HepG2 (cell line): ENCODE measurements around the gene P2RY6. TPM values are rescaled to one million over a fixed set of nuclear protein-coding genes. Genes with fewer than 3 reads are reported as not detected.
A peak's percentile ranks its signal among the peaks of the same experiment; 100 is the strongest.

ENCODE experiments used
- ETV6 ChIP-seq: sonication (generic); formaldehyde crosslinking; conservative IDR thresholded peaks from 2 replicates; pipeline ENCODE4 v1.4.0; 2020; ENCODE audit warnings: missing genetic modification reagents
- FOXK1 ChIP-seq: sonication (generic); formaldehyde crosslinking; IDR thresholded peaks from 2 replicates; pipeline ENCODE4 v1.4.0; 2020; ENCODE audit warnings: low read depth, missing genetic modification reagents, borderline replicate concordance
- GATAD1 ChIP-seq: IDR thresholded peaks from 2 replicates; pipeline ENCODE4 v1.6.1; 2016; ENCODE audit warnings: missing genetic modification reagents, missing compliant biosample characterization
- KDM1A ChIP-seq: IDR thresholded peaks from 2 replicates; pipeline ENCODE4 v1.6.1; 2016; ENCODE audit warnings: missing compliant biosample characterization
- KDM5B ChIP-seq: sonication (generic); formaldehyde crosslinking; IDR thresholded peaks from 2 replicates; pipeline ENCODE4 v1.4.0; 2020; ENCODE audit warnings: missing genetic modification reagents, mild to moderate bottlenecking, borderline replicate concordance
- MATR3 ChIP-seq: sonication (generic); formaldehyde crosslinking; IDR thresholded peaks from 2 replicates; pipeline ENCODE4 v1.4.0; 2020; ENCODE audit warnings: missing genetic modification reagents
- MBD4 ChIP-seq: IDR thresholded peaks from 2 replicates; pipeline ENCODE4 v1.6.1; 2012; ENCODE audit warnings: low read length, inconsistent platforms, borderline replicate concordance
- NCOR1 ChIP-seq: fragments of 200-600 bp; sonication (generic); IDR thresholded peaks from 2 replicates; pipeline ENCODE4 v1.7.0; 2017; ENCODE audit warnings: antibody characterized with exemption, low read length, borderline replicate concordance
- POGZ ChIP-seq: sonication (generic); formaldehyde crosslinking; IDR thresholded peaks from 2 replicates; pipeline ENCODE4 v1.4.0; 2020; ENCODE audit warnings: mild to moderate bottlenecking, missing genetic modification reagents
- RBFOX2 ChIP-seq: fragments of 200-400 bp; formaldehyde crosslinking; IDR thresholded peaks from 2 replicates; pipeline ENCODE4 v1.6.1; 2017; ENCODE audit warnings: low read depth, mild to moderate bottlenecking, low read length
- RFX5 ChIP-seq: IDR thresholded peaks from 2 replicates; pipeline ENCODE4 v1.6.1; 2011; ENCODE audit warnings: low read depth, low read length, improper control_type of control experiment
- ZNF546 ChIP-seq: sonication (generic); formaldehyde crosslinking; conservative IDR thresholded peaks from 2 replicates; pipeline ENCODE4 v1.8.1; 2023; ENCODE audit warnings: mild to moderate bottlenecking, missing genetic modification reagents
- ZNF768 ChIP-seq: sonication (generic); formaldehyde crosslinking; IDR thresholded peaks from 2 replicates; pipeline ENCODE4 v1.4.0; 2020; ENCODE audit warnings: missing genetic modification reagents
- polyA plus RNA-seq, 8 experiments: library from polyadenylated mRNA; depleted of rRNA in 3 of 8; stranded (reverse) in 7 of 8; unstranded in 1 of 8; fragments of >200 nt; fragmentation: Illumina TruSeq in 4 of 8; extraction: Trizol in 4 of 8; gene quantifications; 2 replicates each; pipeline versions ENCODE4 v1.2.1 to v1.2.3, GENCODE V29; 2011 to 2016; ENCODE audit warnings: low read depth in 4 of 8, missing spikeins in 1 of 8, mixed read lengths in 1 of 8; ENCODE audit not compliant: insufficient read depth in 1 of 8
- total RNA-seq, 5 experiments: library from RNA; depleted of rRNA; stranded (reverse); fragments of >200 nt; fragmentation: Illumina TruSeq; extraction: Trizol; gene quantifications; 2 replicates each; pipeline ENCODE4 v1.2.3, GENCODE V29; 2016; ENCODE audit warnings: low read depth in 1 of 5
- TF ChIP-seq, protein P1 (sequence below): sonication (generic); formaldehyde crosslinking; IDR thresholded peaks from 2 replicates; pipeline ENCODE4 v1.4.0; 2020; ENCODE audit warnings: mild to moderate bottlenecking, missing genetic modification reagents
- TF ChIP-seq, protein P2 (sequence below): sonication (generic); formaldehyde crosslinking; IDR thresholded peaks from 2 replicates; pipeline ENCODE4 v1.4.0; 2020; ENCODE audit warnings: low read depth, mild to moderate bottlenecking, missing genetic modification reagents
- TF ChIP-seq, protein P3 (sequence below): sonication (generic); formaldehyde crosslinking; IDR thresholded peaks from 2 replicates; pipeline ENCODE4 v1.8.1; 2023; ENCODE audit warnings: missing genetic modification reagents, mild to moderate bottlenecking, borderline replicate concordance
- TF ChIP-seq, protein P4 (sequence below): sonication (generic); formaldehyde crosslinking; IDR thresholded peaks from 2 replicates; pipeline ENCODE4 v1.5.1; 2020; ENCODE audit warnings: mild to moderate bottlenecking, moderate library complexity, missing genetic modification reagents
- TF ChIP-seq, protein P5 (sequence below): sonication (generic); formaldehyde crosslinking; IDR thresholded peaks from 2 replicates; pipeline ENCODE4 v1.8.1; 2023; ENCODE audit warnings: mild to moderate bottlenecking, moderate library complexity, missing genetic modification reagents
- TF ChIP-seq, protein P6 (sequence below): sonication (generic); formaldehyde crosslinking; IDR thresholded peaks from 2 replicates; pipeline ENCODE4 v1.4.0; 2020; ENCODE audit warnings: missing genetic modification reagents

Gene P2RY6
- total and polyA plus RNA-seq, 2 of the 13 experiments (the other 11 are each of a cell fraction or from before 2014, with no cell fraction given), result 0.09 to 0.29 TPM

DNA sequence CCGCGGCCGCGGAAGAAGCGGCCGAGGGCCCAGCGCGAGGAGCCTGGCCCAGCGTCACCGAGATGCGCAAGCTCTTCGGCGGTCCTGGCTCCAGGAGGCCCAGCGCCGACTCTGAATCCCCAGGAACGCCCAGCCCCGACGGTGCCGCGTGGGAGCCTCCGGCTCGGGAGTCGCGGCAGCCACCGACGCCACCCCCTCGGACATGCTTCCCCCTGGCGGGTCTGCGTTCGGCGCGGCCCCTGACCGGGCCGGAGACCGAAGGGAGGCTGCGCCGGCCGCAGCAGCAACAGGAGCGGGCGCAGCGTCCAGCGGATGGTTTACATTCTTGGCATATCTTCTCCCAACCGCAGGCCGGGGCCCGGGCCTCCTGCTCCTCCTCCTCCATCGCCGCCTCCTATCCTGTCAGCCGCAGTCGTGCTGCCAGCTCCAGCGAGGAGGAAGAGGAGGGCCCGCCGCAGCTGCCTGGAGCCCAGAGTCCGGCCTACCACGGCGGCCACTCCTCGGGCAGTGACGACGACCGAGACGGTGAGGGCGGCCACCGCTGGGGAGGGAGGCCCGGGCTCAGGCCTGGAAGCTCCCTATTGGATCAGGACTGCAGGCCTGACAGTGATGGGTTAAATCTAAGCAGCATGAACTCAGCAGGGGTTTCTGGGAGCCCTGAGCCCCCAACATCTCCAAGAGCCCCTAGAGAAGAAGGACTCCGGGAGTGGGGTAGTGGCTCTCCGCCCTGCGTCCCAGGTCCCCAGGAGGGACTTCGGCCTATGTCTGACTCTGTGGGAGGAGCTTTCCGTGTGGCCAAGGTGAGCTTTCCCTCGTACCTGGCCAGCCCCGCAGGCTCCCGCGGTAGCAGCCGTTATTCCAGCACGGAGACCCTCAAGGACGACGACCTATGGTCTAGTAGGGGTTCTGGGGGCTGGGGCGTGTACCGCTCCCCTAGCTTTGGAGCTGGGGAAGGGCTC, 37.1 kb downstream of the P2RY6 start (continued):
- TF ChIP-seq GATAD1 (CRISPR knock-in tag), result peak; percentile 36; the same call in 1 of the 2 replicates
- peak; percentile 85 for TF ChIP-seq RBFOX2
- TF ChIP-seq, protein P1, sequence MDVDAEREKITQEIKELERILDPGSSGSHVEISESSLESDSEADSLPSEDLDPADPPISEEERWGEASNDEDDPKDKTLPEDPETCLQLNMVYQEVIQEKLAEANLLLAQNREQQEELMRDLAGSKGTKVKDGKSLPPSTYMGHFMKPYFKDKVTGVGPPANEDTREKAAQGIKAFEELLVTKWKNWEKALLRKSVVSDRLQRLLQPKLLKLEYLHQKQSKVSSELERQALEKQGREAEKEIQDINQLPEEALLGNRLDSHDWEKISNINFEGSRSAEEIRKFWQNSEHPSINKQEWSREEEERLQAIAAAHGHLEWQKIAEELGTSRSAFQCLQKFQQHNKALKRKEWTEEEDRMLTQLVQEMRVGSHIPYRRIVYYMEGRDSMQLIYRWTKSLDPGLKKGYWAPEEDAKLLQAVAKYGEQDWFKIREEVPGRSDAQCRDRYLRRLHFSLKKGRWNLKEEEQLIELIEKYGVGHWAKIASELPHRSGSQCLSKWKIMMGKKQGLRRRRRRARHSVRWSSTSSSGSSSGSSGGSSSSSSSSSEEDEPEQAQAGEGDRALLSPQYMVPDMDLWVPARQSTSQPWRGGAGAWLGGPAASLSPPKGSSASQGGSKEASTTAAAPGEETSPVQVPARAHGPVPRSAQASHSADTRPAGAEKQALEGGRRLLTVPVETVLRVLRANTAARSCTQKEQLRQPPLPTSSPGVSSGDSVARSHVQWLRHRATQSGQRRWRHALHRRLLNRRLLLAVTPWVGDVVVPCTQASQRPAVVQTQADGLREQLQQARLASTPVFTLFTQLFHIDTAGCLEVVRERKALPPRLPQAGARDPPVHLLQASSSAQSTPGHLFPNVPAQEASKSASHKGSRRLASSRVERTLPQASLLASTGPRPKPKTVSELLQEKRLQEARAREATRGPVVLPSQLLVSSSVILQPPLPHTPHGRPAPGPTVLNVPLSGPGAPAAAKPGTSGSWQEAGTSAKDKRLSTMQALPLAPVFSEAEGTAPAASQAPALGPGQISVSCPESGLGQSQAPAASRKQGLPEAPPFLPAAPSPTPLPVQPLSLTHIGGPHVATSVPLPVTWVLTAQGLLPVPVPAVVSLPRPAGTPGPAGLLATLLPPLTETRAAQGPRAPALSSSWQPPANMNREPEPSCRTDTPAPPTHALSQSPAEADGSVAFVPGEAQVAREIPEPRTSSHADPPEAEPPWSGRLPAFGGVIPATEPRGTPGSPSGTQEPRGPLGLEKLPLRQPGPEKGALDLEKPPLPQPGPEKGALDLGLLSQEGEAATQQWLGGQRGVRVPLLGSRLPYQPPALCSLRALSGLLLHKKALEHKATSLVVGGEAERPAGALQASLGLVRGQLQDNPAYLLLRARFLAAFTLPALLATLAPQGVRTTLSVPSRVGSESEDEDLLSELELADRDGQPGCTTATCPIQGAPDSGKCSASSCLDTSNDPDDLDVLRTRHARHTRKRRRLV (CRISPR knock-in tag), result no peak
- TF ChIP-seq, protein P2, sequence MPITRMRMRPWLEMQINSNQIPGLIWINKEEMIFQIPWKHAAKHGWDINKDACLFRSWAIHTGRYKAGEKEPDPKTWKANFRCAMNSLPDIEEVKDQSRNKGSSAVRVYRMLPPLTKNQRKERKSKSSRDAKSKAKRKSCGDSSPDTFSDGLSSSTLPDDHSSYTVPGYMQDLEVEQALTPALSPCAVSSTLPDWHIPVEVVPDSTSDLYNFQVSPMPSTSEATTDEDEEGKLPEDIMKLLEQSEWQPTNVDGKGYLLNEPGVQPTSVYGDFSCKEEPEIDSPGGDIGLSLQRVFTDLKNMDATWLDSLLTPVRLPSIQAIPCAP, result no peak
- TF ChIP-seq, protein P3, sequence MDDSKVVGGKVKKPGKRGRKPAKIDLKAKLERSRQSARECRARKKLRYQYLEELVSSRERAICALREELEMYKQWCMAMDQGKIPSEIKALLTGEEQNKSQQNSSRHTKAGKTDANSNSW (CRISPR knock-in tag), result no peak
- TF ChIP-seq ETV6, result no peak; the same call in 1 of the 2 replicates
- TF ChIP-seq MBD4, result no peak
- no peak for TF ChIP-seq KDM5B
- TF ChIP-seq NCOR1, result no peak
- TF ChIP-seq, protein P4, sequence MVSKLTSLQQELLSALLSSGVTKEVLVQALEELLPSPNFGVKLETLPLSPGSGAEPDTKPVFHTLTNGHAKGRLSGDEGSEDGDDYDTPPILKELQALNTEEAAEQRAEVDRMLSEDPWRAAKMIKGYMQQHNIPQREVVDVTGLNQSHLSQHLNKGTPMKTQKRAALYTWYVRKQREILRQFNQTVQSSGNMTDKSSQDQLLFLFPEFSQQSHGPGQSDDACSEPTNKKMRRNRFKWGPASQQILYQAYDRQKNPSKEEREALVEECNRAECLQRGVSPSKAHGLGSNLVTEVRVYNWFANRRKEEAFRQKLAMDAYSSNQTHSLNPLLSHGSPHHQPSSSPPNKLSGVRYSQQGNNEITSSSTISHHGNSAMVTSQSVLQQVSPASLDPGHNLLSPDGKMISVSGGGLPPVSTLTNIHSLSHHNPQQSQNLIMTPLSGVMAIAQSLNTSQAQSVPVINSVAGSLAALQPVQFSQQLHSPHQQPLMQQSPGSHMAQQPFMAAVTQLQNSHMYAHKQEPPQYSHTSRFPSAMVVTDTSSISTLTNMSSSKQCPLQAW, result peak; percentile 80
- TF ChIP-seq ZNF546 (CRISPR knock-in tag), result no peak; the same call in 1 of the 2 replicates
- TF ChIP-seq, protein P5, sequence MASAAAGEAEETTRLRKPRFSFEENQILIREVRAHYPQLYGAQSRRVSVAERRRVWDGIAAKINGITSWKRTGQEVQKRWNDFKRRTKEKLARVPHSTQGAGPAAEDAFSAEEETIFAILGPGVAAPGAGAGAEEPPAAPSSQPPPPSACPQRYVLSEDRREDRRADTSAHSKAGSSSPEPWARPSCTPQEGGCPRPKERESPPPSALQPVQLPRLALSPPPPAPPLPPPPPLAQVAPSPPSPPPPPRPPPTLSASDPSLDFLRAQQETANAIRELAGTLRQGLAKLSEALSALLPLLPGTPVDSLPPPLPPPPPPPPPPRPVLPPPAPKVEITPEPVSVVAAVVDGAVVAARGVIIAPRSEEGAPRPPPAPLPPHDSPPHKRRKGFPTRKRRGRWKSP (CRISPR knock-in tag), result peak; percentile 92
- peak; percentile 35; the same call in 1 of the 2 replicates for TF ChIP-seq ZNF768 (CRISPR knock-in tag)
- TF ChIP-seq KDM1A (CRISPR knock-in tag), result peak; percentile 48; the same call in 1 of the 2 replicates
- TF ChIP-seq MATR3 (CRISPR knock-in tag), result no peak
- no peak for TF ChIP-seq FOXK1 (CRISPR knock-in tag)
- TF ChIP-seq POGZ (CRISPR knock-in tag), result no peak
- TF ChIP-seq, protein P6, sequence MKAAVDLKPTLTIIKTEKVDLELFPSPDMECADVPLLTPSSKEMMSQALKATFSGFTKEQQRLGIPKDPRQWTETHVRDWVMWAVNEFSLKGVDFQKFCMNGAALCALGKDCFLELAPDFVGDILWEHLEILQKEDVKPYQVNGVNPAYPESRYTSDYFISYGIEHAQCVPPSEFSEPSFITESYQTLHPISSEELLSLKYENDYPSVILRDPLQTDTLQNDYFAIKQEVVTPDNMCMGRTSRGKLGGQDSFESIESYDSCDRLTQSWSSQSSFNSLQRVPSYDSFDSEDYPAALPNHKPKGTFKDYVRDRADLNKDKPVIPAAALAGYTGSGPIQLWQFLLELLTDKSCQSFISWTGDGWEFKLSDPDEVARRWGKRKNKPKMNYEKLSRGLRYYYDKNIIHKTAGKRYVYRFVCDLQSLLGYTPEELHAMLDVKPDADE (CRISPR knock-in tag), result no peak
- TF ChIP-seq RFX5, result no peak
